ENCODE data around the gene SDK1. TPM values are rescaled to one million over a fixed set of nuclear protein-coding genes. Genes with fewer than 3 reads are reported as not detected.
"Not testable (repeated sequence)": the region's sequence is repeated elsewhere in the genome, so short reads cannot be mapped to it uniquely, and the experiment has no call there.

SDK1 gene
- polyA plus RNA-seq, 2 of the 4 experiments (the other 2 are of a cell fraction) = 0.12 to 0.28 TPM

- no peak for TF ChIP-seq ZFP36 (IDR thresholded peaks at IDR 0.05; ENCODE audit: borderline replicate concordance, partially characterized antibody)
- TF ChIP-seq HOXA7 (CRISPR knock-in tag; IDR thresholded peaks at IDR 0.05) = no peak
- TF ChIP-seq ZC3H11A (IDR thresholded peaks at IDR 0.05) = no peak
- no peak for ATAC-seq
- Histone ChIP-seq H3K4me3 (no peak overlapping the region), H3K9me3 (no peaks in the 10 kb centered on the region), H3K4me1 (no peaks in the 10 kb centered on the region), H3K27ac (no peak overlapping the region), H3K4me2 (no peak overlapping the region)
- POLR2A ChIA-PET = no interaction called here
- no peak for DNase-seq (ENCODE audit: low read depth in 1 of 2, low spot score in 1 of 2)
- no peak for FAIRE-seq
- WGBS (ENCODE audit: missing lambda C conversion rate) = 43% methylated on average over 12 of the region's 26 CpGs
- CTCF ChIA-PET = interaction anchor here (0.7 to 1.7 kb wide), 3 partner anchors 8 to 524 kb away, joined by 3 to 5 read pairs (median 3); no protein-coding TSS in a partner anchor
Observed at GRCh38 chr7:4233621-4234497, 932.8 kb downstream of the SDK1 start.

DNA sequence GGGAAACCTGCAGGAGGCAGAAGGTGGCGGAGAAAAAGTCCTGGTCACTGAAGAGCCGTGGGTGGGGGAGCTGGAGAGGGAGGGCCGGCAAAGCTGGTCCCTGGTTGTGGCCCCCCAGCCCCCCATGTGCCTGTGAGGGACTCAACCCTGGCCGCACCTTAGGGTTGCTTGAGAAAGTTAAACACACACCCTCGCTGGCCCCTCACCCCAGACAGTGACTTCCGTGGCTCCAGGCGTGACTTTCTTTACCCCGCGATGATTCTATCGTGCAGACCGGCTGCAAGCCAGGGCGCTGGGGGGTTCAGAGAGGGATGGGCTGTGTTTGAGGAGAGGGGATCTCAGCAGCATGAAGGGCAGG is 933.4 kb downstream of the SDK1 start:
- ATAC-seq (no peak), DNase-seq (ENCODE audit: low read depth in 1 of 2, low spot score in 1 of 2) (no peak), FAIRE-seq (no peak)
- Histone ChIP-seq H3K27ac (no peak overlapping the region), H3K4me3 (no peak overlapping the region), H3K4me1 (no peaks in the 10 kb centered on the region), H3K9me3 (no peaks in the 10 kb centered on the region), H3K4me2 (no peak overlapping the region)
- ChIA-PET CTCF (interaction anchor here (1.2 to 1.7 kb wide), 2 partner anchors 8 to 114 kb away, joined by 3 to 5 read pairs; no protein-coding TSS in a partner anchor), POLR2A (no interaction called here)
- TF ChIP-seq, protein P1, sequence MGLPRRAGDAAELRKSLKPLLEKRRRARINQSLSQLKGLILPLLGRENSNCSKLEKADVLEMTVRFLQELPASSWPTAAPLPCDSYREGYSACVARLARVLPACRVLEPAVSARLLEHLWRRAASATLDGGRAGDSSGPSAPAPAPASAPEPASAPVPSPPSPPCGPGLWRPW (IDR thresholded peaks at IDR 0.05) = no peak
- TF ChIP-seq CBX2 (IDR thresholded peaks at IDR 0.05; ENCODE audit: borderline replicate concordance, low read depth) (no peak), SREBF2 (IDR thresholded peaks at IDR 0.05) (no peak), MAZ (IDR thresholded peaks at IDR 0.05; ENCODE audit: borderline replicate concordance, low read depth, low read length) (no peak), BHLHE40 (IDR thresholded peaks at IDR 0.05; ENCODE audit: low read depth, low read length) (no peak), POLR2A (IDR thresholded peaks at IDR 0.05; ENCODE audit: low read length) (no peak)
- WGBS (ENCODE audit: missing lambda C conversion rate) = 72% methylated on average over 11 of the region's 12 CpGs

GRCh38 chr7:4234886-4235285 is 933.8 kb downstream of the SDK1 start:
- no peak overlapping the region for H3K4me3 ChIP-seq
- H3K27ac ChIP-seq = no peak overlapping the region
- H3K9me3 ChIP-seq = no peaks in the 10 kb centered on the region
- H3K4me1 ChIP-seq = no peaks in the 10 kb centered on the region
- 45% methylated on average over 8 of the region's 9 CpGs for WGBS (ENCODE audit: missing lambda C conversion rate)
- no peak for FAIRE-seq
- TF ChIP-seq EHF (CRISPR knock-in tag; IDR thresholded peaks at IDR 0.05) = no peak
- no peak for TF ChIP-seq KDM5A (IDR thresholded peaks at IDR 0.05)
- no peak for TF ChIP-seq ESRRA (IDR thresholded peaks at IDR 0.05; ENCODE audit: borderline replicate concordance, low read length)
- TF ChIP-seq HDAC2 (IDR thresholded peaks at IDR 0.05) = no peak
- no peak for TF ChIP-seq MAZ (IDR thresholded peaks at IDR 0.05; ENCODE audit: borderline replicate concordance, low read depth, low read length)
- ATAC-seq = no peak
- ChIA-PET CTCF (interaction anchor here (0.6 to 1.7 kb wide), 3 partner anchors 9 to 761 kb away, joined by 3 to 5 read pairs (median 3); no protein-coding TSS in a partner anchor), POLR2A (no interaction called here)
- H3K4me2 ChIP-seq = no peak overlapping the region
- no peak for DNase-seq (ENCODE audit: low read depth in 1 of 2, low spot score in 1 of 2)

DNA sequence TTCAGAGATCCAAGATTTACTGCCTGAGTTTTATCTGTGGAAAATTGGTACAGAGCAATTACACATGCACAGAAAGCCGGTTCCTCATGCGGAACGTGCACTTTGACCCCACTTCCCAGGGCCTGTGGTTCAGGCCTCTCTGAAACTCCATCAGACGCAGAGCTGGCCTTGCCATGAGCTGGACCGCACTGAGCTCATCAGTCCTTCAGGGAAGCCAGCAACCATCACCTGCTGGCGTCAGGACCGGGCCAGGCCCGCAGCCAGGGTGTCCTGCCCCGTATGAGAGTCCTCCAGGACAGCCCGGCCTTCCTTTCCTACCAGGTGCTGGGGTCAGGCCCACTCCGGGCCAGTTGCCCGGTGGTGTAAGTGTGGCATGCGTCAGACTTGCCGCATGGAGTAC is 934.5 kb downstream of the SDK1 start:
- ChIA-PET POLR2A (no interaction called here), CTCF (interaction anchor here (0.6 to 1.7 kb wide), 2 partner anchors 9 to 762 kb away, joined by 3 to 5 read pairs; no protein-coding TSS in a partner anchor)
- ATAC-seq (no peak; a peak in 1 of 6 replicates), FAIRE-seq (no peak), DNase-seq (ENCODE audit: low read depth in 1 of 2, low spot score in 1 of 2) (no peak)
- TF ChIP-seq JUNB (IDR thresholded peaks at IDR 0.05) (no peak), EP300 (IDR thresholded peaks at IDR 0.05) (no peak), ESRRA (IDR thresholded peaks at IDR 0.05; ENCODE audit: borderline replicate concordance, low read length) (no peak), GATA3 (IDR thresholded peaks at IDR 0.05; ENCODE audit: borderline replicate concordance) (no peak), HOXB5 (CRISPR knock-in tag; IDR thresholded peaks at IDR 0.05) (no peak)
- WGBS (ENCODE audit: missing lambda C conversion rate) = 70% methylated on average over 14 of the region's 14 CpGs
- H3K4me3 ChIP-seq = no peak overlapping the region
- H3K27ac ChIP-seq = no peak overlapping the region
- no peaks in the 10 kb centered on the region for H3K4me1 ChIP-seq
- H3K4me2 ChIP-seq = no peak overlapping the region
- H3K9me3 ChIP-seq = no peaks in the 10 kb centered on the region

DNA sequence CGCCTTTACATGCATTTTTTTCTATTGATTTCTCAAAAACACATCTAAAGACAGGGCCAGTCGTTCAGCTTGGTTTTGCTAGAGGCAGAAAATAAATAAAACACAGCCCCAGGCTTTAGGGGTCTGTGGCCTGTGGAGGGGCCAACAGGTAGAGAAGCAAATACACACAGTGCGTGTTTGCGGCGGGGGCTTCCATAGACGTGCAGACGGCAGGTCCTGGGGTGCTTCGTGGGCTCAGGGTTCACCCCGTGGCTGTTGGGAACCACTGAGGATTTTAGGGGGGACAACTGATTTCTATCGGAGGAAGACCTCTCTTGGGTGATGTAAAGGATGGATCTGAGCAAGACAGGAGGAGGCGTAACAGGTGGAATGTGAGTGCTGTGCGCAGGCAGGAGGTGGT is 935.3 kb downstream of the SDK1 start:
- ChIA-PET POLR2A (no interaction called here), CTCF (no interaction called here)
- FAIRE-seq (no peak), DNase-seq (ENCODE audit: low read depth in 1 of 2, low spot score in 1 of 2) (no peak), ATAC-seq (no peak)
- whole genome bisulfite sequencing (ENCODE audit: missing lambda C conversion rate) = 64% methylated on average over 12 of the region's 12 CpGs
- Histone ChIP-seq H3K4me2 (no peak overlapping the region), H3K27ac (no peak overlapping the region), H3K4me1 (no peaks in the 10 kb centered on the region), H3K4me3 (no peak overlapping the region), H3K9me3 (no peaks in the 10 kb centered on the region)
- TF ChIP-seq MAFK (IDR thresholded peaks at IDR 0.05; ENCODE audit: partially characterized antibody) (no peak), EP300 (IDR thresholded peaks at IDR 0.05) (no peak), CHD4 (IDR thresholded peaks at IDR 0.05; ENCODE audit: borderline replicate concordance) (no peak), BHLHE40 (IDR thresholded peaks at IDR 0.05; ENCODE audit: low read depth, low read length) (no peak), HEYL (CRISPR knock-in tag; IDR thresholded peaks at IDR 0.05) (no peak), CHD2 (IDR thresholded peaks at IDR 0.05; ENCODE audit: low read length, partially characterized antibody) (no peak), POLR2A (IDR thresholded peaks at IDR 0.05; ENCODE audit: low read length) (no peak), SMC3 (IDR thresholded peaks at IDR 0.05) (no peak), POLR2AphosphoS2 (conservative IDR thresholded peaks at IDR 0.05; ENCODE audit: low read length) (no peak), JUN (IDR thresholded peaks at IDR 0.05) (no peak), ZSCAN20 (CRISPR knock-in tag; IDR thresholded peaks at IDR 0.05) (no peak)
- TF ChIP-seq, protein P2, sequence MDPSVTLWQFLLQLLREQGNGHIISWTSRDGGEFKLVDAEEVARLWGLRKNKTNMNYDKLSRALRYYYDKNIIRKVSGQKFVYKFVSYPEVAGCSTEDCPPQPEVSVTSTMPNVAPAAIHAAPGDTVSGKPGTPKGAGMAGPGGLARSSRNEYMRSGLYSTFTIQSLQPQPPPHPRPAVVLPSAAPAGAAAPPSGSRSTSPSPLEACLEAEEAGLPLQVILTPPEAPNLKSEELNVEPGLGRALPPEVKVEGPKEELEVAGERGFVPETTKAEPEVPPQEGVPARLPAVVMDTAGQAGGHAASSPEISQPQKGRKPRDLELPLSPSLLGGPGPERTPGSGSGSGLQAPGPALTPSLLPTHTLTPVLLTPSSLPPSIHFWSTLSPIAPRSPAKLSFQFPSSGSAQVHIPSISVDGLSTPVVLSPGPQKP (IDR thresholded peaks at IDR 0.05; ENCODE audit: low read depth, low read length) = no peak

DNA sequence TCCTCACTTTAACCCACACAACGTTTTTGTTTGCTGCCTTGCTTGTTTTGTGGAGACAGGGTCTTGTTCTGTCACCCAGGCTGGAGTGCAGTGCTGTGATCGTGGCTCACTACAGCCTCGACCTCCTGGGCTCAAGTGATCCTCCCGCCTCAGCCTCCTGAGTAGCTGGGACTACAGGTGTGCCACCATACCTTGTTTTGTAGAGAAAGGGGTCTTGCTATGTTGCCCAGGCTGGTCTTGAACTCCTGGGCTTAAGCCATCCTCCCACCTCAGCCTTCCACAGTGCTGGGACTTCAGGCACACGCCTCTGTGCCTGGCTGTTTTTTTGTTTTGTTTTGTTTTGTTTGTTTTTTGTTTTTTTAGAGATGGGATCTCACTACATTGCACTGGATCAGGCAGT is 935.8 kb downstream of the SDK1 start:
- POLR2A ChIA-PET; H3K9me3 ChIP-seq; H3K4me1 ChIP-seq; FAIRE-seq; H3K4me2 ChIP-seq; DNase-seq (ENCODE audit: low read depth in 1 of 2, low spot score in 1 of 2); H3K4me3 ChIP-seq; CTCF ChIA-PET; H3K27ac ChIP-seq; ATAC-seq: not testable (repeated sequence)
- 23% methylated on average over 5 of the region's 5 CpGs for WGBS (ENCODE audit: missing lambda C conversion rate)

Measured in A549 (cell line).